Muscle of back (tissue), 11 donors: ENCODE data around the gene ASB1. TPM values are rescaled to one million over a fixed set of nuclear protein-coding genes. Genes with fewer than 3 reads are reported as not detected.
"Not testable (repeated sequence)": the region's sequence is repeated elsewhere in the genome, so short reads cannot be mapped to it uniquely, and the experiment has no call there.

Experiments
- DNase-seq, 3 donors: peaks; one replicate each; pipeline versions ENCODE4 v3.0.0 to v3.0.0-alpha.2; 2013
- polyA plus RNA-seq, 10 donors: library from polyadenylated mRNA; unstranded; fragments of 120-200 nt; gene quantifications; one replicate each; pipeline ENCODE4 v1.2.1, GENCODE V29; 2013; ENCODE audit not compliant: insufficient read length in 10 of 10

The ASB1 gene
- polyA plus RNA-seq, 10 donors = 35.9 to 49.1 (median 42.3) TPM

DNA sequence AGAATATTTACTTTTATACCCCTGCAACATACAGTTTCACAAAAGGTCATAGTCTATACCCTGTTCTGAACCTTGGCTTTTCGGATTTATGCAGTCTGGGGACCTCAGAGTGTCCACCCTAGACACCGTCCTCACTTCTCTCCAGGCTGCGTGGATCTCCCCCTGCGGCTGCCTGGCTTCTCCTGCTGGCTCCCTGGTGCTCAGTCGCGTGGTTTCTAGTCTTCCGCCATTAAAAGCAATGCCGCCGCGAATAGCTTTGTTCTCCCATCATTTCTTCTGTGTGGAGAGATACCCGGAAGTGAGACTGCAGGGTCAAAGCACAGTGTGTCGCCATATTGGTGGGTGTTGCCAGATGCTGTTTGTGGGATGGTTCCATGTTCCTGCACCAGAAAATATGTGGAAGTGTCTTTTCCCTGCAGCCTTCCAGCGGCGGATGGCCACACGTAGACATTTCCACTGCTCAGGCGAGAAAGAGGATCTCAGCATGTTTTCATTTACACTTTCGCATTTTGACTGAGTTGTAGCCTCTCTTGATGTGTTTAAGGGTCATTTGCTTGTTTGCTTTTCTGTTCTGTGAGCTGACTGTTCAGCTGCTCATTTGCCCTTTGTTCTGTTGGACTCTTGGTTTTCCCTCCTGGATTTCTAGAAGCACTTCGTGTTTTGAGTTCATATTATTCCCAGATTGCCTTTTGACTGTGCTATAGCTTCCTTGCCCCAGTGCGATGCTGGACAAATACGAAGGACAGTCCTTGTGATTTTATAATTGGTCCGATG, 22.9 kb upstream of the ASB1 start:
- DNase-seq = no peak

DNA sequence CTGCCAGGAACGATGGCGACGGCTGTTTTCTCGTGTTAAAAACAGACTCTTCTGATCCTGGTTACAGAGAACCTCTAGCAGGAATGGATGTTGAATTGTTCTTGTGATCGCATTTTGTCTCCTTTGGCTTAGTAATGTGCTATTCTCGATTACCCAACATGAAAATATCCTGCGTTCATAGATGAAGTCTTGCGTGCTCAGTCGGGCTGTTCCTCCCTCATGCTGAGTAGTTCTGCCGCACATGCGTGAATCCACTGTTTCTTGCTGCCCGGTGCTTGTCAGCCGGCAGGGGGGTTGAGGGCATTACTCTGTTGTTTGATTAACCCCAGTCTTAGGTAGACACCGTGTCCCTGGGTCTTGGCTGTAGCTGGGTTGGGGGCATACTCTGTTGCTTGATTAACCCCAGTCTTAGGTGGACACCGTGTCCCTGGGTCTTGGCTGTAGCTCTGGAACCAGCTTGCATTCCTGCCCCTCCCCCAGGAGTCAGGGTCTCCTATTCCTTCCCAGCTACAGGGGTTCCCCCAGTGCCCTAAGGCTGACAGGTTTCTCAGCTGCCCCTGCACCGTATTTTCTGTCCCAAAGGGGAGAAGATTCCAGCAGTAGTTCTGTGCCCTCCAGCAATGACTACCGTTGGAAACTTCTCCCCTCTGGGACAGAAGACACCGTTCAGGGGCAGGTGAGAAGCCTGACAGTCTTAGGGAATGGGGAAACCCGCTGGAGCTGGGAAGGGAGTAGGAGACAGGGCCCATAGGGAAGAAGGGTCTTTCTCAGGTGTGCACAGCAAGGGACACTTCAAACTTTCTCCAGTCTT, 22.1 kb upstream of the ASB1 start:
- no peak for DNase-seq

DNA sequence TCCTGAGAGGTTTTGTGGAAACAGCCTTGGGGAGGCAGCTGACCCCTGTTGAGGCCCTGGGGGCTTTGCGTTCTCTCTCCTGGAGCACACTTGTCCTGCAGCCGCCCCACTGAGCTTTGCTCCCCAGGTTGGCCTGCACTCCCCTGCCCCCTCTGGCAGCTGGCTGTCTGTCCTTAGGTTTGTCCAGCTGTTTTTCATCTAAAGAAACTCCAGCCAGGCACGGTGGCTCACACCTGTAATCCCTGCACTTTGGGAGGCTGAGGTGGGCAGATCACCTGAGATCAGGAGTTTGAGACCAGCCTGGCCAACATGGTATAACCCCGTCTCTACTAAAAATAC, 21.5 kb upstream of the ASB1 start:
- not testable (repeated sequence) for DNase-seq

DNA sequence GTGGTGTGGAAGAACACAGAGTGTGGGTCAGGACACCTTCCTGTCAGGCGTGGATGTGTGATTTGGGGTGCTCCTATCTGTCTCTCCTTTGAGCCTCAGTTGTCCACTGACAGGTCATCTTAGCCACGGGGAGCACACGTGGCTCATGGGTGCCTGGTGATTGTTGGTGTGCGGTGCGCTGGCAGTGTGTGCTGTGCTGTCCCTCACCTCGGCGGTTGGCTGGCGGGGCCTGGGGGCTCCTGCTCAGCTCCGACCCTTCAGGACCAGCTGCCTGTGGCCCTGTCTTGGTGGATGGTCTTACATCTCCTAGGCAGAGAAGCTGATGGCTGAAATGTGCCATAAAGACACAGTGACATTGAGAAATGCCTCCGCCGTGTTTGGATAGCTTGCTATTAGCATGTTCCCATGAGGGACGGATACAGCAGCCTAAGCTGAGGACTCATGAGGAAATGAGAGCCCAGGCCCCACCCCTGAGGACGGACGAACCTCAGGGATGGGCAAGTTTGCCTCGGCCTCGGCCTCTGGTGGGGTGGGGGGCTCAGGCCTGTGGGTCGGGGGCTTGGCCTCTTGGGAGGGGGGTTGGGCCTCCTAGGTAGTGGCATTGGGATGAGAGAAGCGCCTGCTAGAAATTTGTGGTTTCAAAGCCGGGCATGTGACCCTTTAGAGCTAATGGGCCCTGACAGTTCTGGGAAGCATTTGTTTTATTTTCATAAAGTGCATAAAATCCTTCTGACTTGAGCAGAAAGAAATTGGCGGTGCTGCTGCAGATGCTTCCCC, 20.3 kb upstream of the ASB1 start:
- DNase-seq = no peak

GRCh38 chr2:238406998-238407285, 19.8 kb upstream of the ASB1 start:
- DNase-seq = no peak

GRCh38 chr2:238407566-238407965, 19.2 kb upstream of the ASB1 start:
- no peak for DNase-seq

DNA sequence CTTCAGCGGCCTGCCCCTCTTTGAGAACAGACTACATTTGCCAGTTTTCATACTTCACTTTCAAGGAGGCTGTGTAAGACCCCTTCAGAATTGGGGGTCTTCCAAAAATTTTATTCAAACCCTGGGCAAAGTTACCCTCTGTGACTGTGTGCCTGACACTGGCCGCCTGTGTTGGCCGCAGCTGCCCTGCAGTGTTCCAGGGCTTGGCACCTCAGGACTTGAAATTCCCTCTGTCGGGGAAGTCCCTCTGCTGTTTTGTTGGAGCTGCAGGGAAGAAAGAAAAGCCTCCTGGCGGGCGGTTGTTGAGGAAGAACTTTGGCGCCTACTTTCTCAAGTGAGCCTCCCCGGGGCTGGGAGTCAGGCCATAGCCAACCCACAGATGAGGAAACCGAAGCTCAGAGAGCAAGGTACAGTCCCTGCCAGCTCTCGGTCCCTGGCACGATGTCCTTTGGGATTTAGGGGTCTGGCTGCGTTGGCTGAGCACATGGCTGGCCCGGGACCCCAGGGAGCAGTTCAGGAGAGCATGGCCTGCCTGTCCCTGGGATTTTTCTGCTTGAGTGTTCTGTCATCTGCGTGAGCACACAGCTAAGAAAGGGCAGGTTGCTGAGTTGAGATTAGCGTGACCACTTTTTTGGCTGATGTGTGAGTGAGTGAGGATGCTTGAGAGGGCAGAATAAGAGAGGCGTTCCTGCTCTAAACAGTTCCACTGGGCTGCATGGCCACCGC, 17.9 kb upstream of the ASB1 start:
- DNase-seq = no peak

DNA sequence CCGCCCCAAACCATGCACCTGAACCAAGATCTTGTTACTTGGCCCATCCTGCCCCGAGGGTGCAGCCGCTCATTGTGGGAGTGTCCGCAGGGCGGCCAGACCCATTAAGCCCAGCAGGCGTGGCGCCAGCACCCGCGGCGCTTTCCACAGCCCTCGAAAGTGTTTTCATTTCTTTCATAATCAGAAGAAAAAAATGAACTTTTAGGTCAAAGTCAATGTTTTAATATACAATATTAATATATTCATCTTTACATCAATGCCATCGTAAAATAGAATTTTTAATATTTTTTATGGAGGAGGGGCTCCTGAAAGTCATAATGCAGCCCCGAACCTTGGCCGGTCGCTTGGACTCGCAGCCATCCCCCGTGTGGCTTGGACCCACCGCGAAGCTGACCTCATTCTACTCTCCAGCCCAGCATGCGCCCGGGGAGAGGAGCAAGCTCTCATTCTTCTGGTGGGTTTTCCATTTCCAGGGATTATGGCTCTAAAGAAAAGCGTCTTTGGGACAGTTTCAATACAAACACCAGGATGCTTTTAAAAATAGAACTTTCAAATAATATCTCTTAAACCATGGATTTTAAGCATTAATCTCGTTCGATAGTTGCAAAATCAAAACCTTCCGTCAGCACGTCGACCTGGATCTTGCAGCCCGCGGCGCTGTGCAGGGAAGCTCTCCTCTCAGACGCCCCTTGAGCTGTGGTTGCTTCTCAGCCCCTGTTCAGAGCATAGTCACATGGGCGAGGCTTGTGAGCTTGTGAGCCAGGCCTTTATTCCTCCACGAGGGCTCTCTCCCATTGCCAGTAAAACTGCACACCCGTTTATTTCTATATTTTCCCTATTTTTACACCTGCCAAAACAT, 17.2 kb upstream of the ASB1 start:
- peak in 1 of 3 donors; percentile 24 for DNase-seq

DNA sequence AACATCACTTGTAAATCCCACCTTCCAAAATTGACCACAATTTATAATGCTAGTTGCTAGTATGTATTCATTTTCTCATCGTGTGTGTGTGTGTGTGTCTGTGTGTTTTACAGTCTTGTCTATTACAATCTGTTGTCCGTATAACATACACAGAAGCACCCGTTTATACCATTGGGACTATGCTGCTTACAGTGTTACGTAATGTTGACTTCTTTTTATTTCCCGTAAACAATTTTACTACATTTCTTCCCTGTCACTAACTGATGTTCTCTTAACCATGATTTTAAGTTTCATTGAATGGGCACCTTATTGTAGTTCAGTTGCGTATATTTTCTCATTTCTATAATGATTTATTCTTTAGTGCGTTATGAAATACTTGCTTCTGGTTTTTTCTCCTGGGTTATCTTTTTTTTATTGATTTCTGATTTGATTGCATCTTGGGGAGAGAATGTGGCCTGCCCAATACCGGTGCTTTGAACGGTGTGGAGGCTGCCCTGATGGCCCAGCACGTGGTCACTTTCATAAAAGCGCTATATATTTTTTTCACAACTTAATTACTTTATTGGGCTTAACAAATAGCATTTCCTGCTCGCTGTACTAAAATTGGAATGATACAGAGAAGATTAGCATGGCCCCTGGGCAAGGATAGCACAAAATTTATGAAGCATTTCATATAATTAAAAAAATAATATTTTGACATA, 14.5 kb upstream of the ASB1 start:
- no peak for DNase-seq

GRCh38 chr2:238413368-238413767, 13.4 kb upstream of the ASB1 start:
- no peak for DNase-seq

DNA sequence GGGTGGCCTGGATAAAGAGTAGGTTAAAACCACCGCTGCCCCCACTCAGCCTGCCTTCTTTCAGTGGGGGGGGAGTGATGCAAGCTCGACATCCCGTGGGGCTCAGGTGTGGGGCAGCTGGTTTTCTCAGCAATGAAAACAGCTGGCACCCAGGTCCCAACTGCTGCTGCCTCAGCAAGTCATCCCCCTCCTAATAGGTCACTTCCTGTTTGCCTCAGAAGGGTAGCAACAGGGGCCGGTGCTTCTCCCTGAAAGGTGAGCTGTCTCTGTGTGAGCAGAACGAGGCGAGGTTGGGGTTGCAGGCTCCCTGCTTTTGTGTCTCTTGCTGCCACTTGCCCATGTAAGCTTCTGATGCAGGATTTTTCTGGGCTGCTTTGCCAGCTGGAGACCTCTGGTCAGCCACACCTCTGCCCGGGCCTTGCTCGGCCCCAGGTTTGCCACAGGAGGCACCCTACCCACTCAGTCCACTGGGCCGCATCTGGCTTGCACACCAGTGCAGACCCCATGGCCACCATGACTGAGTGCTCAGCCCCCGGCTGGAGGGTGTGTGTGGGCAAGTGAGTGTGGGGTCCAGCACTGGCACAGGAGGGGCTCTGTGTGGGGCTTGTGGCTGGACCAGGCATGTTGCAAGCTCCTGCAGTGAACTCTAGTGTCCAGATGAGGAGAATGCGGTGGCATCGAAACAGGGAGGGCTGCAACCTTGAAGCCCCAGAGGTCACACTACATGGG, 11.5 kb upstream of the ASB1 start:
- DNase-seq = no peak

- no peak for DNase-seq
Observed at GRCh38 chr2:238415893-238416292, 10.8 kb upstream of the ASB1 start.

GRCh38 chr2:238418196-238418998, 8.3 kb upstream of the ASB1 start:
- no peak for DNase-seq

DNA sequence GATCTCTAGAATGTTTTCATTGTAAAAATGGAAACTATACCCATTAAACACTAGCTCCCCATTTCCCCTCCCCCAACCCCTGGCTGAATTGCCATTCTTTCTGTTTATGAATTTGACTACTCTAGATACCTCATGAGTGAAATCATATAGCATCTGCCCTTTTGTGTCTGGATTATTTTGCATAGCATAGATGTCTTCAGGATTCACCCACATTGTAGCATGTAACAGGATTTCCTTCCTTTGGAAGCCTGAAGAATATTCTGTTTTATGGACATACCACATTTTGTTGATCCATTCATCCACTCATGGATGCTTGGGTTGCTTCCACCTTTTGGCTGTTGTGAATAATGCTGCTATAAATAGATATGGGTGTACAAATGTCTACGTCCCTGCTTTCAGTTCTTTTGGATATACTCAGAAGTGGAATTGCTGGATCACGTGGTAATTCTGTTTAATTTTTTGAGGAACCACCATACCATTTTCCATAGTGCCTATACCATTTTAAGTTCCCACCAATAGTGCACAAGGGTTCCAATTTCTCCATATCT, 7.7 kb upstream of the ASB1 start:
- DNase-seq = no peak

- no peak for DNase-seq
Observed at GRCh38 chr2:238420442-238420841, 6.3 kb upstream of the ASB1 start.

GRCh38 chr2:238420878-238421694, 5.6 kb upstream of the ASB1 start:
- peak in 1 of 3 donors; percentile 57 for DNase-seq

GRCh38 chr2:238421695-238422035, 5.1 kb upstream of the ASB1 start:
- no peak for DNase-seq

GRCh38 chr2:238422285-238422684, 4.4 kb upstream of the ASB1 start:
- DNase-seq = no peak
